HepG2 (cell line): ENCODE data around the gene SELENOV. TPM values are rescaled to one million over a fixed set of nuclear protein-coding genes. Genes with fewer than 3 reads are reported as not detected.

Experiments used
- ADNP ChIP-seq: sonication (generic); formaldehyde crosslinking; IDR thresholded peaks from 2 replicates; pipeline ENCODE4 v1.4.0; 2020; ENCODE audit warnings: missing genetic modification reagents
- CBX2 ChIP-seq, 2 experiments: fragments of 200-600 bp in 1 of 2; sonication (generic); formaldehyde crosslinking in 1 of 2; IDR thresholded peaks; 2 replicates each; pipeline versions ENCODE4 v1.7.0 to v1.8.1; 2018 to 2022; ENCODE audit warnings: low read depth in 2 of 2, low read length in 1 of 2, mild to moderate bottlenecking in 1 of 2, missing genetic modification reagents in 1 of 2
- CEBPZ ChIP-seq: IDR thresholded peaks from 2 replicates; pipeline ENCODE4 v1.6.1; 2012; ENCODE audit warnings: low read length, improper control_type of control experiment
- HINFP ChIP-seq: sonication (generic); formaldehyde crosslinking; IDR thresholded peaks from 2 replicates; pipeline ENCODE4 v1.4.0; 2020; ENCODE audit warnings: low read depth, mild to moderate bottlenecking, missing genetic modification reagents
- KDM1A ChIP-seq: IDR thresholded peaks from 2 replicates; pipeline ENCODE4 v1.6.1; 2016; ENCODE audit warnings: missing compliant biosample characterization
- KDM5B ChIP-seq: sonication (generic); formaldehyde crosslinking; IDR thresholded peaks from 2 replicates; pipeline ENCODE4 v1.4.0; 2020; ENCODE audit warnings: missing genetic modification reagents, mild to moderate bottlenecking, borderline replicate concordance
- MED13 ChIP-seq: sonication (generic); formaldehyde crosslinking; IDR thresholded peaks from 2 replicates; pipeline ENCODE4 v1.5.0; 2020; ENCODE audit warnings: missing genetic modification reagents
- NBN ChIP-seq: fragments of 450-650 bp; conservative IDR thresholded peaks from 2 replicates; pipeline ENCODE4 v1.6.1; 2017
- NKX3-1 ChIP-seq: sonication (generic); formaldehyde crosslinking; IDR thresholded peaks from 2 replicates; pipeline ENCODE4 v1.5.0; 2020; ENCODE audit warnings: missing genetic modification reagents
- PHF21A ChIP-seq: sonication (generic); formaldehyde crosslinking; IDR thresholded peaks from 2 replicates; pipeline ENCODE4 v1.5.0; 2020; ENCODE audit warnings: mild to moderate bottlenecking, missing genetic modification reagents
- POLR2A ChIP-seq, 2 experiments: IDR thresholded peaks; 2 replicates each; pipeline ENCODE4 v1.6.1; 2011; ENCODE audit warnings: low read depth in 2 of 2, low read length in 2 of 2, mild to moderate bottlenecking in 1 of 2, moderate library complexity in 1 of 2; ENCODE audit not compliant: insufficient read depth in 1 of 2
- SKI ChIP-seq: fragments of 450-650 bp; IDR thresholded peaks from one replicate; pipeline ENCODE4 v1.6.1; 2018; ENCODE audit warnings: mild to moderate bottlenecking; ENCODE audit not compliant: partially characterized antibody
- TOPORS ChIP-seq: sonication (generic); formaldehyde crosslinking; IDR thresholded peaks from 2 replicates; pipeline ENCODE4 v1.8.0; 2023; ENCODE audit warnings: mild to moderate bottlenecking, missing genetic modification reagents
- ZFX ChIP-seq: sonication (generic); formaldehyde crosslinking; IDR thresholded peaks from 2 replicates; pipeline ENCODE4 v1.4.0; 2020; ENCODE audit warnings: mild to moderate bottlenecking, low read depth, missing genetic modification reagents, moderate library complexity
- ZNF160 ChIP-seq: sonication (generic); formaldehyde crosslinking; IDR thresholded peaks from 2 replicates; pipeline ENCODE4 v1.8.0; 2022; ENCODE audit warnings: mild to moderate bottlenecking, inconsistent platforms, missing genetic modification reagents
- ZNF180 ChIP-seq: sonication (generic); formaldehyde crosslinking; IDR thresholded peaks from 2 replicates; pipeline ENCODE4 v1.4.0; 2020; ENCODE audit warnings: low read depth, missing genetic modification reagents, borderline replicate concordance
- ZNF264 ChIP-seq: sonication (generic); formaldehyde crosslinking; IDR thresholded peaks from 2 replicates; pipeline ENCODE4 v1.4.0; 2020; ENCODE audit warnings: missing genetic modification reagents
- ZNF326 ChIP-seq: sonication (generic); formaldehyde crosslinking; IDR thresholded peaks from 2 replicates; pipeline ENCODE4 v1.4.0; 2020; ENCODE audit warnings: missing genetic modification reagents, borderline replicate concordance
- ZNF468 ChIP-seq: sonication (generic); formaldehyde crosslinking; IDR thresholded peaks from 2 replicates; pipeline ENCODE4 v1.8.0; 2022; ENCODE audit warnings: mild to moderate bottlenecking, moderate library complexity, missing genetic modification reagents
- ZNF670 ChIP-seq: sonication (generic); formaldehyde crosslinking; IDR thresholded peaks from 2 replicates; pipeline ENCODE4 v1.8.0; 2022; ENCODE audit warnings: mild to moderate bottlenecking, missing genetic modification reagents, borderline replicate concordance
- ZNF878 ChIP-seq: sonication (generic); formaldehyde crosslinking; IDR thresholded peaks from 2 replicates; pipeline ENCODE4 v1.8.1; 2023; ENCODE audit warnings: mild to moderate bottlenecking, missing genetic modification reagents, moderate library complexity
- polyA plus RNA-seq, 8 experiments: library from polyadenylated mRNA; depleted of rRNA in 3 of 8; stranded (reverse) in 7 of 8; unstranded in 1 of 8; fragments of >200 nt; fragmentation: Illumina TruSeq in 4 of 8; extraction: Trizol in 4 of 8; gene quantifications; 2 replicates each; pipeline versions ENCODE4 v1.2.1 to v1.2.3, GENCODE V29; 2011 to 2016; ENCODE audit warnings: low read depth in 4 of 8, missing spikeins in 1 of 8, mixed read lengths in 1 of 8; ENCODE audit not compliant: insufficient read depth in 1 of 8
- total RNA-seq, 5 experiments: library from RNA; depleted of rRNA; stranded (reverse); fragments of >200 nt; fragmentation: Illumina TruSeq; extraction: Trizol; gene quantifications; 2 replicates each; pipeline ENCODE4 v1.2.3, GENCODE V29; 2016; ENCODE audit warnings: low read depth in 1 of 5
- TF ChIP-seq, protein P1 (sequence below): IDR thresholded peaks from 2 replicates; pipeline ENCODE4 v1.6.1; 2016; ENCODE audit warnings: missing biosample characterization, missing genetic modification reagents, low read depth
- TF ChIP-seq, protein P2 (sequence below): sonication (generic); formaldehyde crosslinking; IDR thresholded peaks from 2 replicates; pipeline ENCODE4 v1.5.0; 2020; ENCODE audit warnings: mild to moderate bottlenecking, missing genetic modification reagents

Gene SELENOV
- total and polyA plus RNA-seq, 2 of the 13 experiments (the other 11 are each of a cell fraction or from before 2014, with no cell fraction given): not detected

GRCh38 chr19:39506944-39507714, 7.8 kb upstream of the SELENOV start (continued):
- TF ChIP-seq HINFP (CRISPR knock-in tag) (peak; percentile 84; the same call in 1 of the 2 replicates), KDM5B (CRISPR knock-in tag) (peak; percentile 93; the same call in 1 of the 2 replicates), KDM1A (CRISPR knock-in tag) (no peak), SKI (no peak), POLR2A (IDR thresholded peaks at IDR 0.05; ENCODE audit: insufficient read depth in 1 of 2, low read depth in 2 of 2, low read length in 2 of 2) (no peak; a peak in 1 of 4 replicates), ZNF264 (CRISPR knock-in tag) (0 out of 2 replicates have a peak, but pooled peaks have one; percentile 42), ZNF326 (CRISPR knock-in tag) (no peak), CEBPZ (no peak), NKX3-1 (CRISPR knock-in tag) (peak; percentile 94), TOPORS (CRISPR knock-in tag) (peak; percentile 94), PHF21A (CRISPR knock-in tag) (0 out of 2 replicates have a peak, but pooled peaks have one; percentile 30), ZNF160 (peak; percentile 88; the same call in 1 of the 2 replicates), ZNF878 (CRISPR knock-in tag) (no peak), CBX2 (IDR thresholded peaks at IDR 0.05; ENCODE audit: low read depth, low read length) (no peak), CBX2 (CRISPR knock-in tag; IDR thresholded peaks at IDR 0.05; ENCODE audit: low read depth) (no peak), ADNP (CRISPR knock-in tag) (no peak), MED13 (no peak; the same call in 1 of the 2 replicates), ZFX (CRISPR knock-in tag) (peak; percentile 55; the same call in 1 of the 2 replicates), ZNF670 (CRISPR knock-in tag) (no peak; the same call in 1 of the 2 replicates), ZNF468 (CRISPR knock-in tag) (0 out of 2 replicates have a peak, but pooled peaks have one; percentile 87), NBN (no peak), ZNF180 (CRISPR knock-in tag) (peak; percentile 58; the same call in 1 of the 2 replicates)
- TF ChIP-seq, protein P1, sequence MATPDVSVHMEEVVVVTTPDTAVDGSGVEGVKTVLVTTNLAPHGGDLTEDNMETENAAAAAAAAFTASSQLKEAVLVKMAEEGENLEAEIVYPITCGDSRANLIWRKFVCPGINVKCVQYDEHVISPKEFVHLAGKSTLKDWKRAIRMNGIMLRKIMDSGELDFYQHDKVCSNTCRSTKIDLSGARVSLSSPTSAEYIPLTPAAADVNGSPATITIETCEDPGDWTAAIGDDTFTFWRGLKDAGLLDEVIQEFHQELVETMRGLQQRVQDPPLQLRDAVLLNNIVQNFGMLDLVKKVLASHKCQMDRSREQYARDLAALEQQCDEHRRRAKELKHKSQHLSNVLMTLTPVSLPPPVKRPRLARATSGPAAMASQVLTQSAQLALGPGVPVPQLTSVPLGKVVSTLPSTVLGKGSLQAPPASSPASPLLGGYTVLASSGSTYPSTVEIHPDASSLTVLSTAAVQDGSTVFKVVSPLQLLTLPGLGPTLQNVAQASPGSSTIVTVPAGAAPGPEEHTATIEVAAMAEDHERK (CRISPR knock-in tag): no peak
- TF ChIP-seq, protein P2, sequence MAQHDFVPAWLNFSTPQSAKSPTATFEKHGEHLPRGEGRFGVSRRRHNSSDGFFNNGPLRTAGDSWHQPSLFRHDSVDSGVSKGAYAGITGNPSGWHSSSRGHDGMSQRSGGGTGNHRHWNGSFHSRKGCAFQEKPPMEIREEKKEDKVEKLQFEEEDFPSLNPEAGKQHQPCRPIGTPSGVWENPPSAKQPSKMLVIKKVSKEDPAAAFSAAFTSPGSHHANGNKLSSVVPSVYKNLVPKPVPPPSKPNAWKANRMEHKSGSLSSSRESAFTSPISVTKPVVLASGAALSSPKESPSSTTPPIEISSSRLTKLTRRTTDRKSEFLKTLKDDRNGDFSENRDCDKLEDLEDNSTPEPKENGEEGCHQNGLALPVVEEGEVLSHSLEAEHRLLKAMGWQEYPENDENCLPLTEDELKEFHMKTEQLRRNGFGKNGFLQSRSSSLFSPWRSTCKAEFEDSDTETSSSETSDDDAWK (CRISPR knock-in tag): no peak
